ENCODE measurements around the gene RET.

Gene RET

GRCh38 chr10:43117777-43118583 lies 41.1 kb downstream of the RET start:
- in situ Hi-C loops (cut with MboI; ENCODE audit: low sequenced_read_pairs), result loop anchor here (25.0 kb wide), 1 partner anchor 256 kb away; no protein-coding TSS in a partner anchor

- in situ Hi-C loops (cut with MboI; ENCODE audit: low sequenced_read_pairs), result loop anchor here (25.0 kb wide), 1 partner anchor 257 kb away; no protein-coding TSS in a partner anchor
These were observed 42.0 kb downstream of the RET start for GRCh38 chr10:43118631-43119415.

GRCh38 chr10:43119416-43120115 lies 42.7 kb downstream of the RET start:
- in situ Hi-C loops (cut with MboI; ENCODE audit: low sequenced_read_pairs), result loop anchor here (25.0 kb wide), 1 partner anchor 257 kb away; no protein-coding TSS in a partner anchor

GRCh38 chr10:43120116-43120928 lies 43.5 kb downstream of the RET start:
- in situ Hi-C loops (cut with MboI; ENCODE audit: low sequenced_read_pairs), result loop anchor here (25.0 kb wide), 1 partner anchor 258 kb away; no protein-coding TSS in a partner anchor

GRCh38 chr10:43120929-43121314 lies 44.1 kb downstream of the RET start:
- in situ Hi-C loops (cut with MboI; ENCODE audit: low sequenced_read_pairs), result loop anchor here (25.0 kb wide), 1 partner anchor 259 kb away; no protein-coding TSS in a partner anchor

- in situ Hi-C loops (cut with MboI; ENCODE audit: low sequenced_read_pairs), result loop anchor here (25.0 kb wide), 1 partner anchor 259 kb away; no protein-coding TSS in a partner anchor
These were observed 44.6 kb downstream of the RET start for GRCh38 chr10:43121444-43121843.

- in situ Hi-C loops (cut with MboI; ENCODE audit: low sequenced_read_pairs), result loop anchor here (25.0 kb wide), 1 partner anchor 260 kb away; no protein-coding TSS in a partner anchor
These were observed 45.2 kb downstream of the RET start for GRCh38 chr10:43122096-43122495.

- in situ Hi-C loops (cut with MboI; ENCODE audit: low sequenced_read_pairs), result loop anchor here (25.0 kb wide), 1 partner anchor 261 kb away; no protein-coding TSS in a partner anchor
These were observed 46.0 kb downstream of the RET start for GRCh38 chr10:43122826-43123225.

GRCh38 chr10:43123361-43124093 lies 46.7 kb downstream of the RET start:
- in situ Hi-C loops (cut with MboI; ENCODE audit: low sequenced_read_pairs), result loop anchor here (25.0 kb wide), 1 partner anchor 261 kb away; no protein-coding TSS in a partner anchor

- in situ Hi-C loops (cut with MboI; ENCODE audit: low sequenced_read_pairs), result loop anchor here (25.0 kb wide), 1 partner anchor 262 kb away; no protein-coding TSS in a partner anchor
These were observed 47.2 kb downstream of the RET start for GRCh38 chr10:43124094-43124521.

GRCh38 chr10:43124574-43125273 lies 47.9 kb downstream of the RET start:
- in situ Hi-C loops (cut with MboI; ENCODE audit: low sequenced_read_pairs), result loop anchor here (25.0 kb wide), 1 partner anchor 262 kb away; no protein-coding TSS in a partner anchor

GRCh38 chr10:43125274-43125845 lies 48.5 kb downstream of the RET start:
- in situ Hi-C loops (cut with MboI; ENCODE audit: low sequenced_read_pairs), result no loop called here

- in situ Hi-C loops (cut with MboI; ENCODE audit: low sequenced_read_pairs), result no loop called here
These were observed 49.2 kb downstream of the RET start for GRCh38 chr10:43125881-43126731.

GRCh38 chr10:43126759-43127424 lies 50.0 kb downstream of the RET start:
- in situ Hi-C loops (cut with MboI; ENCODE audit: low sequenced_read_pairs), result no loop called here

- in situ Hi-C loops (cut with MboI; ENCODE audit: low sequenced_read_pairs), result no loop called here
These were observed 50.6 kb downstream of the RET start for GRCh38 chr10:43127442-43127841.

GRCh38 chr10:43128331-43128730 lies 51.5 kb downstream of the RET start:
- in situ Hi-C loops (cut with MboI; ENCODE audit: low sequenced_read_pairs), result no loop called here
